Adipose tissue (tissue), 3 donors: ENCODE data around the gene PEAK3. TPM values are rescaled to one million over a fixed set of nuclear protein-coding genes. Genes with fewer than 3 reads are reported as not detected.

Experiments used
- H3K27ac ChIP-seq: one replicate; pipeline ENCODE4 v1.5.1; 2013; ENCODE audit warnings: low read depth, low read length
- WGBS, 3 donors: extraction: QIAGEN DNeasy Blood & Tissue Kit; methylation state at CpG; one replicate each; pipeline ENCODE4 v1.1.7; 2013; 5-methylcytosine and 5-hydroxymethylcytosine counted together
- polyA plus RNA-seq, 3 donors: library from polyadenylated mRNA; stranded (reverse); fragments of 200-250 nt; gene quantifications; one replicate each; pipeline ENCODE4 v1.2.3, GENCODE V29; 2013
- donor health status: healthy with polysubstance abuse.
- donor health status: Bipolar disorder and iron deficiency.
- donor health status: healthy.

Gene PEAK3
- polyA plus RNA-seq, 3 donors, result 0.10 to 0.48 (median 0.45) TPM

DNA sequence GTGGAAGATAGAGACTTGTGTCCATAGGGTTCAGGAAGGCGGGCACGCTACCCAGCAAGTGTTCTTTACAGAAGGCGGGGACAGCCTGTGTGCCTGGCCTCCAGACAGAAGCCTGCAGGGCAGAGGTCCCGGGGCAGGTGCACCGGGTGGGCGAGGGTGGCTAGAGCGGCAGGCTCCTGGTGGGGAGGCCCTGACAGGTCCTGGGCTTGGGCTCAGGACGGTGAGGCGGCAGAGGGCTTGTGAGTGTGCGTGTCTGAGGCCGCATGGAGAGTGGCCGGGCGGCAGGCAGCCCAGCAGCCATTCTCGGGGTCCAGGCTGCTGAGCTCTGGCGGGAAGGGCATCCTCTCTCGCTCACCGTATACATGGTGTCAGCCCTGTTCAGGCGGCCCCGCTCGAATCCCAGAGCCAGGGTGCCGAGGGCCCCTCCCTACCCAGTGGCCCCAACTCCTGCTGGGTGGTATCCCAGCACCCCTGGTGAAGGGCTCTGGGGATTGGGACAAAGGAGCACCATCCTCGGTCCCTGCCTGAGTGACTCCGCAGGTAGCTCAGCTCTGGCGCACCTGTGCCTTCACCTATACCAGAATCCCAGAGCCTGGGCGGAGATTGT lies 35.9 kb downstream of the PEAK3 start:
- H3K27ac ChIP-seq, result no peak overlapping the region
- WGBS, 3 donors, result 90 to 93% (median 92%) methylated on average over 25 of the region's 25 CpGs

DNA sequence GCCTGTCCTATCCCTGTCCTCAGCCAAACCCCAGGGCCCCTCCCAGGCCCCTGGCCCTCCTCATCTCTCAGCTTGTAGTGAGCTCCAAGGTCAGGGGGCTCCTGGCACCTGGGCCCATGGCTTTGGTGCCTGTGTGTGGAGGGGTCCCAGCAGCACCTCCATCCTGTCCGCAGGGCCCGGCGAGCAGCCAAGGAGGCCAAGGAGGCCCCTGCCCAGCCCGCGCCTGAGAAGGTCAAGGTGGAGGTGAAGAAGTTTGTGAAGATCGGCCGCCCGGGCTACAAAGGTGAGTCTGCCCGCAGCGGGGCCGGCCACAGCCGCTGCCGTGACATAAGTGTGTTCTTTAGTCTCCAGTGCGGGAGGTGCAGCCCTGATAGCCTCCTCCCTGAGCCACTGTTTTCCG lies 36.7 kb downstream of the PEAK3 start:
- H3K27ac ChIP-seq, result no peak overlapping the region
- WGBS, 3 donors, result 94 to 97% (median 96%) methylated on average over 10 to 15 of the region's 15 CpGs

DNA sequence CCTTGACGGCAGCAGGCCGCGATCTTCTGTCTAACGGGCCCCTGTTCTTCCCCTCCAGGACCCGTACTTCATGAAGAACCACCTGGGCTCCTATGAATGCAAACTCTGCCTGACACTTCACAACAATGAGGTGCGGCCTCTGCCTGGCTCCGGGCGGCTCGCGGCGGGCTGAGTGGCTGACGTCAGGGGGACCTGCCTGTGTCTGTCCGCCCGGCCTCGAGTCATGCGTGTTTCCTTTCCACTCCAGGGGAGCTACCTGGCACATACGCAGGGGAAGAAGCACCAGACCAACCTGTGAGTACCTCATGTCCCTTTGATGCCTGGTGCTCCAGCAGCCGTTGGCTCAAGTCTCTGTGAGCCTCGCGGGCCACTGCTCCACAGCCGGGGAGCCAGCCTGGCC lies 37.5 kb downstream of the PEAK3 start:
- H3K27ac ChIP-seq, result no peak overlapping the region
- 91 to 94% (median 94%) methylated on average over 20 to 21 of the region's 21 CpGs for WGBS, 3 donors

- no peak overlapping the region for H3K27ac ChIP-seq
- 86 to 92% (median 90%) methylated on average over 11 to 12 of the region's 12 CpGs for WGBS, 3 donors
Measured at GRCh38 chr19:2244125-2244411, 37.9 kb downstream of the PEAK3 start.

DNA sequence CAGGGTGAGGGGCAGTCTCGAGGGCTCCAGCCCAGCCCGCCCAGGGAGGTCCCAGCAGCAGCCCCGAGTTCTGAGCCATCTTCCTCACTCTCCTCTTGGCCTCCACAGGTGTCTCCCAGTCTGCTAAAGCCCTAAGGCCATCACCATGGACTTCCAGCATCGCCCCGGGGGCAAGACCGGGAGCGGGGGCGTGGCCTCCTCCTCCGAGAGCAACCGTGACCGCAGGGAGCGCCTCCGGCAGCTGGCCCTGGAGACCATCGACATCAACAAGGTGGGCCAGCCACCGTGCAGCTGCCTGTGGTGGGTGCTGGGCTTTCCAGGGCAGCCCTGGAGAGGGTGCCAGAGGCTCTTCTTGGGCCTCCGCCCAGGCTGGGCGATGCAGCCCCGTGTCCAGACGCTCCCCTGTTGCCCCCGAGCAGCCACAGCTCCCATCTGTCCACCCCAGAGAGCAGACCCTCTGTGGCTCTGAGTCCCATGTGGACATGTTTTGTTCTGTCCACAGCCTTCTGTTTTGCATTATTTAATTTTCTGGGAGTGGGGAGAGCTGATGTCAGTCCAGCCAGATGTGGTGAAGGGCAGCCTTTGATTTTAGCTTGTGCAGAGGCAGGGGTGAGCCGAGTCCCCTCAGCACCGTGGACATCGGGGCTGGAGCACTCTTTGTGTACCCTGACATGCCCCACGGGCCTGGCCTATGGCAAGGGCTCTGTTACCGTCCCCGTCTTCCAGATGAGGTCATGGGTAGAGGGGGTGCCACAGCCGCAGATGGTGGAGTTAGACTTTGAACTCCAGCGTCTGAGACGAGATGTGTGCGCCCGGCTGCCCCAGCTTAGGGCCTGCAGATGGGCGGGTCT lies 38.5 kb downstream of the PEAK3 start:
- H3K27ac ChIP-seq, result no peak overlapping the region
- WGBS, 3 donors, result 72 to 86% (median 82%) methylated on average over 31 to 32 of the region's 32 CpGs

DNA sequence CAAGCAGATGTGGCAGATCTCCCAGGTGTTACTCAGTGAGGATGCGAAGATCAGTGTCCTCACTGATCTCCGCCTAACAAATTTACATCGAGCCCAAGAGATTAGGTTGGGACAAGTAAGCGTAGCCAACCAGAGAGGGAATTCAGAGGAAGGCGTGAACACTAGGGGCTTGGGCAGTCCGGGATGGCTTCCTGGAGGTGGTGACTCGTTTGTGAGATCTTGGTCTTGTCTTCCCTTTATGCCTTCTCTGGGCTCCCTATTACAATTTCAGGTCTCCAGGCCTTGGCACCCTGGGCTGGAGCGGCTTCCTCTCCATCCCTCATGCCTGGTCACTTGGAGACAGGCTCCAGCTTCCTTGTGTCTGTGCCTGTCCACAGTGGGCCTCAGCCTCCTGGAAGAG lies 39.2 kb downstream of the PEAK3 start:
- no peak overlapping the region for H3K27ac ChIP-seq
- WGBS, 3 donors, result 87 to 91% (median 91%) methylated on average over 8 of the region's 8 CpGs

DNA sequence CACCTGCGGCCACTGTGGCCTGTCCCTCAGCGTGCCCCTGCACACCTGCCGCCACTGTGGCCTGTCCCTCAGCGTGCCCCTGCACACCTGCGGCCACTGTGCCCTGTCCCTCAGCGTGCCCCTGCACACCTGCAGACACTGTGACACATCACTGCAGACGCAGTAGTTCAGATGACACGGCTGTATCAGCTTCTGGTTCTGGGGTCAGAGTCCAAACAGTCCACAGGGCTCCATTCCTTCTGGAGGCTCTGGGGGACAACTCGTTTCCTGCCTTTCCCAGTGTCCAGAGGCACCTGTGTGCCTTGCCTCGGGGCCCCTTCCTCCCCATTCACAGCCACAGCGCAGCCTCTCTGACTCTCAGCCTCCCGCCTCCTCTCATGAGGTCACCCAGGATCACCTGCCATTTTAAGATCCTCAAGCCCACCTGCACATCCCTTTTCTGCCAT lies 39.9 kb downstream of the PEAK3 start:
- no peak overlapping the region for H3K27ac ChIP-seq
- WGBS, 3 donors, result 70 to 89% (median 89%) methylated on average over 12 of the region's 12 CpGs

GRCh38 chr19:2240881-2241760 lies 40.9 kb downstream of the PEAK3 start:
- H3K27ac ChIP-seq, result no peak overlapping the region
- WGBS, 3 donors, result 69 to 73% (median 71%) methylated on average over 41 of the region's 41 CpGs

GRCh38 chr19:2239771-2240770 lies 41.9 kb downstream of the PEAK3 start:
- 27 to 33% (median 32%) methylated on average over 33 to 34 of the region's 34 CpGs for WGBS, 3 donors
- no peak overlapping the region for H3K27ac ChIP-seq

DNA sequence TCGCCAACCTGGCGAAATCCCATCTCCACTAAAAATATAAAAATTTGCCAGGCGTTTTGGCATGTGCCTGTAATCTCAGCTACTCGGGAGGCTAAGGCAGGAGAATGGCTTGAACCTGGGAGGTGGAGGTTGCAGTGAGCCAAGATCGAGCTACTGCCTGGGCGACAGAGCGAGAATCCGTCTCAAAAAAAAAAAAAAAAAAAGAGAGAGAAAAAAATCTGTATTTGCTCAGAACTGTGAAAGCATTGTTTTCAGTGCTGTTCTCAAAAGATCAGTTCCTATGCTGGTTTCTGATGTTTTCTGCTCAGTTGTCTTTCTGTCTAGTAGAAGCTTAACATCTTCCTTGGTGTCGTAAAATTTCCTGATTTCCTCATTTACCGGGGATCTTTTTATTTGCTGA lies 42.8 kb downstream of the PEAK3 start:
- no peak overlapping the region for H3K27ac ChIP-seq
- 60 to 68% (median 60%) methylated on average over 10 of the region's 10 CpGs for WGBS, 3 donors

- WGBS, 3 donors, result 68 to 73% (median 70%) methylated on average over 6 of the region's 6 CpGs
- H3K27ac ChIP-seq, result no peak overlapping the region
Measured at GRCh38 chr19:2237869-2238153, 44.2 kb downstream of the PEAK3 start.

DNA sequence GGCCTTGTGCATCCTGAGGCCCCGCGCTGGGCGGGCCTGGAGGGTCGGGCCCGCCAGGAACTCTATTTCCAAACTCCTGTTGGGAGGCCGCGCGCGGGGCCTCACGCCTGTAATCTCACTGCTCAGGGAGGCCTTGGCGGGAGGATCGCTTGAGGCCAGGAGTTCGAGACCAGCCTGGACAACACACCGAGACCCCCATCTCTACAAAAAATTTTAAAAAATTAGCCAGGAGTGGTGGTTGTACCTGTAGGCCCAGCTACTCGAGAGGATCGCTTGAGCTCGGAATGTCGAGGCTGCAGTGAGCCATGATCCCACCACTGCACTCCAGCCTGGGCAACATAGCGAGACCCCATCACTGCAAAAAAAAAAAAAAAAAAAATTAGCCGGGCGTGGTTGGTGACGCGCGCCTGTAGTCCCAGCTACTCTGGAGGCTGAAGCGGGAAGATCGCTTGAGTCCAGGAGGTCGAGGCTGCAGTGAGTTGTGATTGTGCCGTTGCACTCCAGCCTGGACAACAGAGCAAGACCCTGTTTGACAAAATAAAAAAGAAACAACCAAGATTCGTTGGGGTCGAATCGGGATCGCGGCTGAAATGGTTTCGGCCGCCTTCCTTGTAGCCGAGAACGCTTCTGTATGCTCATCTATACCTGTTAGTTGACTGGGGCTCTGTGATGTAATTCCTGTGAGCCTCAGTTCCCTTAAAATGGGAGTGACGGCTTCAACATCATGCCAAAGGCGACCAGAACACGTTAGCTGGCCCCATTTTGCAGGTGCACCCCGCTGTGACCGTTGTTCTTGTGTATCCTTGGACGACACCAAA lies 44.7 kb downstream of the PEAK3 start:
- peak overlapping the region; percentile 46 for H3K27ac ChIP-seq
- WGBS, 3 donors, result 36 to 42% (median 41%) methylated on average over 41 to 43 of the region's 43 CpGs

- peak within 1 kb of the TSS; percentile 46 for H3K27ac ChIP-seq
- WGBS, 3 donors, result 0% methylated on average over 76 to 80 of the region's 80 CpGs
Measured at GRCh38 chr19:2236314-2237050, 45.5 kb downstream of the PEAK3 start, which contains the start of the genes PLEKHJ1 and SF3A2. TSS of gene PLEKHJ1 (minus strand) at chr19:2236329. CDS start at chr19:2236248, 81 bp downstream. TSS of gene SF3A2 (plus strand) at chr19:2236824. CDS start at chr19:2243419, 6,595 bp downstream.

DNA sequence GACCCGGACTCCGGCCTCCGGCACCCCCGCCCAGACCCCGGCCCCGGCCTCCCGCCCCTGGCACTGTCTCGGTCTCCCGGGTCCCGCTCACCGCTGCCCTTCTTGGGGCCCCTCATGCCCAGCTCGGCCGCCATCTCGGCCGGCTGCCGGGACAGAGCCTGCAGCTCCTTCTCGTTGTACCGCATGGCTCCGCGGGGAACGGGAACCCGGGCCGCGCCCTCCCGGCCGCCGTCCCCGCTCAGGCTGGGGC lies 46.0 kb downstream of the PEAK3 start:
- 0 to 1% (median 1%) methylated on average over 22 to 28 of the region's 28 CpGs for WGBS, 3 donors
- no peak overlapping the region for H3K27ac ChIP-seq

DNA sequence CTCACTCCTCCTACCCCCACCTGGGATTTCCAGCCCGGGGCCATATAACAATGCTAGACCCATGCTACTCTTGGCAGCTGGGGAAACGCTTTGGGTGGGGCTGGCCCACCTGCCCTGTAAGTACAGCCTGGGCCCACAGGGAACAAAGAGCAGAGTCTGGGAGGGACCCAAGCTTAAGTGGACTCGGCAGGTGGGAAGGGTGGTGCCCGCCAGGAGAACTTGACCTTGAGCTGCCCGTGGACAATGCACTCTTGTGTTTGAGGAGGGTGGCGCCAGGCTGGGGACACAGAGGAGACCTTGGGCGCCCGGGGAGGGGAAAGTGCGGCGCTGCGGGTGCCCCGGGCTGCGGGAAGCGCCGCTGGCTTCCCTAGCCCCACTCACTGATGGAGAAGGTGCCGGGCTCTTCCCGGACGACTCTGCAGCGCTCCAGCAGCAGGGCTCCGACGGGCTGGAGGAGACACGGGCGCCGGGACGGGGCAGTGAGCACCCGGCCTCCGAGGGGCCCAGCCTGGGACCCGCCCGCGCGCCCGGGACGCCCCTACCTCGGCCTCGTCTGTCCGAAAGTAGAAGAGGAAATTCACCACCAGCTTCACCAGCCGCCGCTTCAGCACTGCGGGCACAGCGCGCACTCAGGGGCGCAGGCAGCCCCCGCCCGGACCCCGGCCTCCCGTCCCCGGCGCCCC lies 46.5 kb downstream of the PEAK3 start:
- 0% methylated on average over 32 to 48 of the region's 48 CpGs for WGBS, 3 donors
- H3K27ac ChIP-seq, result no peak overlapping the region

DNA sequence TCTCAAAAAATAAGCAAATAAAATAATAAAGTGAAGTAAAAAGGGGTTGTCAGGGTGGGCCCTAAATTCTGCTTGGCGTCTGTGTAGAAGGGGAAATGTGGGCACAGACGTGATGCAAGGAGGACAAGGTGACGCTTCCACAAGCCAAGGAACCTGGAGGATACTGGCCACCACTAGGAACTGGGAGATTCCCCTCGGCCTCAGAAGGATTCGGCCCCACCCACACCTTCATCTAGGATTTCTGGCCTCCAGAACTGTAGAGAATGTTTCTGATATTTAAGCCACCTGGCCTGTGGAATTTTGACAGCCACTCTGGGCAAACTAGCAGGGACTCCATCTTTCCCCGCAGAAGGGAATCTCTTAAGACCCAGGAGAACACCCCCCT lies 47.0 kb downstream of the PEAK3 start:
- H3K27ac ChIP-seq, result no peak overlapping the region
- WGBS, 3 donors, result 37 to 47% (median 40%) methylated on average over 6 of the region's 6 CpGs
